Activated CD8-positive, alpha-beta T cell treated with anti-CD3 and anti-CD28 coated beads for 36 hours (primary cell): Measurements from ENCODE around the gene MICB. TPM values are rescaled to one million over a fixed set of nuclear protein-coding genes. Genes with fewer than 3 reads are reported as not detected.
A peak's percentile ranks its signal among the peaks of the same experiment; 100 is the strongest.
"Not testable (repeated sequence)": the region's sequence is repeated elsewhere in the genome, so short reads cannot be mapped to it uniquely, and the experiment has no call there.

Experiments
- ATAC-seq: fragments of 200-7000 bp; cut with Tn5 transposase; one replicate; pipeline ENCODE4 v1.10.0; 2021; ENCODE audit warnings: mild to moderate bottlenecking, moderate library complexity
- CTCF ChIA-PET: fragments of 350-600 bp; sonication (Branson Sonifier 250); formaldehyde crosslinking; loops from one replicate; lab custom pipeline; 2021; ENCODE audit warnings: antibody characterized with exemption; lab: Charles Lee
- POLR2A ChIA-PET: fragments of 350-600 bp; sonication (Branson Sonifier 250); formaldehyde crosslinking; loops from one replicate; lab custom pipeline; 2021; ENCODE audit warnings: antibody characterized with exemption; lab: Charles Lee
- DNase-seq: peaks from one replicate; pipeline ENCODE4 v3.0.0-alpha.2; 2020
- H3K27ac Mint-ChIP-seq: one replicate; pipeline ENCODE4 v1.8.0; 2021; ENCODE audit warnings: mild to moderate bottlenecking, mixed read lengths
- H3K27me3 Mint-ChIP-seq: one replicate; pipeline ENCODE4 v1.8.0; 2021; ENCODE audit warnings: mixed read lengths
- H3K36me3 Mint-ChIP-seq: one replicate; pipeline ENCODE4 v1.8.0; 2021; ENCODE audit warnings: low read depth, mixed read lengths
- H3K4me1 Mint-ChIP-seq: one replicate; pipeline ENCODE4 v1.8.0; 2021; ENCODE audit warnings: low read depth, mixed read lengths
- H3K4me3 Mint-ChIP-seq: one replicate; pipeline ENCODE4 v1.8.0; 2021; ENCODE audit warnings: mild to moderate bottlenecking, moderate library complexity, mixed read lengths
- H3K9me3 Mint-ChIP-seq: one replicate; pipeline ENCODE4 v1.8.0; 2021; ENCODE audit warnings: mixed read lengths
- CTCF ChIP-seq: fragments of 200-600 bp; IDR thresholded peaks from one replicate; pipeline ENCODE4 v1.8.0; 2022; ENCODE audit warnings: antibody characterized with exemption, mild to moderate bottlenecking
- intact Hi-C: fragments of 100-400 bp; cut with micrococcal nuclease; formaldehyde crosslinking; loops from one replicate; pipeline ENCODE4 v1.10.0; 2022
- total RNA-seq, 2 experiments: library from RNA; stranded (reverse); gene quantifications; one replicate each; pipeline ENCODE4 v1.2.3, GENCODE V29; 2021

The MICB gene
- total RNA-seq, result 10 to 100 TPM; 17.0 to 17.7 TPM

- peak; percentile 74 for ATAC-seq
- Mint-ChIP-seq H3K27me3 (no peaks in the 10 kb centered on the region), H3K4me3 (peak within 1 kb of the TSS; percentile 73), H3K36me3 (peaks cover 7% of the 10 kb centered on the region), H3K9me3 (no peaks in the 10 kb centered on the region), H3K27ac (peak within 1 kb of the TSS; percentile 82), H3K4me1 (peaks cover 56% of the 10 kb centered on the region)
- ChIA-PET POLR2A (interaction anchor here (0.6 to 2.8 kb wide), 14 partner anchors 30 to 166 kb away, joined by 3 to 24 read pairs (median 4); partner anchors contain the start of genes ATP6V1G2, DDX39B, MCCD1 and MICA), CTCF (interaction anchor here (0.8 to 2.2 kb wide), 8 partner anchors 21 to 155 kb away, joined by 3 to 8 read pairs (median 6); partner anchors contain the start of genes ATP6V1G2, DDX39B and MCCD1)
- TF ChIP-seq CTCF, result no peak
- peak; percentile 93 for DNase-seq
- intact Hi-C loops, result no loop called here
Observed at GRCh38 chr6:31497531-31498476, at the start of gene MICB. MICB (plus strand) TSS chr6:31498145; CDS start chr6:31498194, 49 bp downstream.

GRCh38 chr6:31450751-31451150, 47.2 kb upstream of the MICB start:
- Mint-ChIP-seq H3K9me3 (peaks cover 8% of the 10 kb centered on the region), H3K27me3 (peaks cover 11% of the 10 kb centered on the region), H3K36me3 (peaks cover 3% of the 10 kb centered on the region), H3K4me1 (no peaks in the 10 kb centered on the region), H3K4me3 (no peak overlapping the region), H3K27ac (no peak overlapping the region)
- TF ChIP-seq CTCF, result no peak
- intact Hi-C loops, result no loop called here
- ChIA-PET CTCF (no interaction called here), POLR2A (no interaction called here)
- ATAC-seq, result no peak
- DNase-seq, result no peak

- Mint-ChIP-seq H3K36me3 (peaks cover 3% of the 10 kb centered on the region), H3K9me3 (peaks cover 8% of the 10 kb centered on the region), H3K27ac (no peak overlapping the region), H3K4me3 (no peak overlapping the region), H3K27me3 (peaks cover 11% of the 10 kb centered on the region), H3K4me1 (no peaks in the 10 kb centered on the region)
- ChIA-PET CTCF (interaction anchor here (1.8 to 2.1 kb wide), 2 partner anchors 10 to 11 kb away, joined by 4 to 25 read pairs; no protein-coding TSS in a partner anchor), POLR2A (no interaction called here)
- ATAC-seq (no peak), DNase-seq (no peak)
- no peak for TF ChIP-seq CTCF
- intact Hi-C loops, result no loop called here
Observed at GRCh38 chr6:31452859-31453258, 45.1 kb upstream of the MICB start.

GRCh38 chr6:31453259-31453658, 44.7 kb upstream of the MICB start:
- Mint-ChIP-seq H3K27me3 (peaks cover 10% of the 10 kb centered on the region), H3K4me1 (no peaks in the 10 kb centered on the region), H3K4me3 (no peak overlapping the region), H3K36me3 (peaks cover 3% of the 10 kb centered on the region), H3K9me3 (peaks cover 8% of the 10 kb centered on the region), H3K27ac (no peak overlapping the region)
- DNase-seq, result no peak
- ChIA-PET POLR2A (no interaction called here), CTCF (interaction anchor here (2.1 kb wide), 1 partner anchor 11 kb away, joined by 25 read pairs; no protein-coding TSS in a partner anchor)
- no peak for TF ChIP-seq CTCF
- no peak for ATAC-seq
- intact Hi-C loops, result no loop called here

- H3K27ac Mint-ChIP-seq, H3K27me3 Mint-ChIP-seq, H3K4me3 Mint-ChIP-seq, intact Hi-C loops, H3K9me3 Mint-ChIP-seq, POLR2A ChIA-PET, ATAC-seq, DNase-seq, CTCF ChIA-PET: not testable (repeated sequence)
- Mint-ChIP-seq H3K4me1 (peaks cover 17% of the 10 kb centered on the region), H3K36me3 (peaks cover 20% of the 10 kb centered on the region)
Observed at GRCh38 chr6:31459864-31460263, 38.1 kb upstream of the MICB start.
